ENCODE measurements around the gene SLC2A5. TPM values are rescaled to one million over a fixed set of nuclear protein-coding genes. Genes with fewer than 3 reads are reported as not detected.

SLC2A5 gene
- total and polyA plus RNA-seq, 4 donors = 0.31 to 17.5 (median 8.1) TPM

DNA sequence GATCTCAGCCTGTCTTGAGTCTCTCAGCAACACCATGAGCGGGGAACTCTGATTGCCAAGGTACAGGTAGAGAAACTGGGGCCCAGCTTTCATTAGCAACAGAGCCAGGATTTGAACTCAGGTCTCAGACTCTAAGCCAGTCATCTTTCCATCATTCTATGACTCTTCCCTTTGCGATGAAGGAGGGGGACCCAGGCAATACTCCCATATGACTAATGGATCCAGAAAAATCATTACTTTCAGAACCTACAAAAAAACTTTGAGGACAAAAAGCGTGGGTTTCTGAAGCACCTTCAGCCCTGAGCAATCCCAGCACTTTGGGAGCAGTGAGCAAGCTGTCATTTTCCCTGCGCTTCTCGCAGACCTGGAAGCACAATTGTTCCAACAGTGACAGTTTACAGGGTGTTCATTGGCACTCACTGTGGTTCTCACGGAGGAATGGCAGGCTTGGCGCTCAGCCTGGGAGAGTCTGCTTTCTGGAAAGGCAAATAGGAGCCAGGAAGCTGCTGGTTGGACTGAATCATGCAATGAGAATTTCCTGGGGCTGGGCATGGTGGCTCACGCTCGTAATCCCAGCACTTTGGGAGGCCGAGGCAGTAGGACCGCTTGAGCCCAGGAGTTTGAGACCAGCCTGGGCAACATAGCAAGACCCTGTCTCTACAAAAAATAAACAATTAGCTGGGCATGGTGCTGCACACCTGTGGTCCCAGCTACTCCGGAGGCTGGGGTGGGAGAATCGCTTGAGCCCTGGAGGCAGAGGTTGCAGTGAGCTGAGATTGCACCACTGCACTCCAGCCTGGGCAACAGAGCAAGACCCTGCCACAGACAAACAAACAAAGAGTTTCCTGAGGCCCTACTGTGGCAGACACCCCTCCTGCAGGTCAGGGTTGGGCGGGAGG lies 83.3 kb downstream of the SLC2A5 start:
- no peaks in the 10 kb centered on the region for H3K36me3 ChIP-seq (ENCODE audit: control insufficient read depth in 1 of 2, insufficient read depth in 2 of 2, low read length in 1 of 2)
- H3K9me3 ChIP-seq (ENCODE audit: control insufficient read depth, low read length) = no peaks in the 10 kb centered on the region
- H3K4me1 ChIP-seq (ENCODE audit: control insufficient read depth in 1 of 2, insufficient read depth in 2 of 2, low read length in 2 of 2) = peaks cover 0 to 1% of the 10 kb centered on the region in 2 donors
- no peaks in the 10 kb centered on the region for H3K27me3 ChIP-seq (ENCODE audit: control insufficient read depth in 1 of 2, insufficient read depth in 2 of 2, low read length in 1 of 2)
- peak; percentile 71 for ATAC-seq (ENCODE audit: low FRiP score)
- no peak overlapping the region for H3K4me3 ChIP-seq (ENCODE audit: low read length in 2 of 2)
- intact Hi-C loops (cut with DNase I) = loop anchor here (5.0 kb wide), 4 partner anchors 69 to 129 kb away; no protein-coding TSS in a partner anchor
- 34 to 35% methylated on average over 14 of the region's 14 CpGs for WGBS, 2 donors
- H3K27ac ChIP-seq (ENCODE audit: low read depth in 1 of 2, low read length in 2 of 2) = peak overlapping the region in 1 of 2 donors; percentile 66
- DNase-seq = peak; percentile 92 to 94

Other genes starting within 250 kb of the SLC2A5 start
- gene ENO1, start 190.9 kb downstream of the SLC2A5 start, total RNA-seq = 100 to 1,000 TPM; 542 to 688 TPM
- gene ENO1, start 190.9 kb downstream of the SLC2A5 start, polyA plus RNA-seq = 100 to 1,000 TPM; 333 to 514 TPM
- not detected for gene CA6, start 123.8 kb downstream of the SLC2A5 start, total RNA-seq
- gene CA6, start 123.8 kb downstream of the SLC2A5 start, polyA plus RNA-seq = not detected
- gene SLC2A7, start 43.2 kb downstream of the SLC2A5 start, total RNA-seq = not detected
- gene SLC2A7, start 43.2 kb downstream of the SLC2A5 start, polyA plus RNA-seq = not detected
- gene GPR157, start 59.5 kb upstream of the SLC2A5 start, total RNA-seq = 1 to 10 TPM; 7.1 to 7.9 TPM
- 1 to 10 TPM; 1.1 to 2.4 TPM for gene GPR157, start 59.5 kb upstream of the SLC2A5 start, polyA plus RNA-seq
- gene H6PD, start 165.1 kb upstream of the SLC2A5 start, total RNA-seq = 10 to 100 TPM; 62.6 to 65.4 TPM
- 10 to 100 TPM in 1 of 2 donors, 1 to 10 TPM in 1; 4.8 to 17.9 TPM for gene H6PD, start 165.1 kb upstream of the SLC2A5 start, polyA plus RNA-seq
- gene SPSB1, start 223.3 kb upstream of the SLC2A5 start, total RNA-seq = 10 to 100 TPM; 34.8 to 62.0 TPM
- gene SPSB1, start 223.3 kb upstream of the SLC2A5 start, polyA plus RNA-seq = 10 to 100 TPM; 21.2 to 36.8 TPM

Data from aorta (tissue), 5 donors.